ENCODE data around the gene GPC5. TPM values are rescaled to one million over a fixed set of nuclear protein-coding genes. Genes with fewer than 3 reads are reported as not detected.
"Not testable (repeated sequence)": the region's sequence is repeated elsewhere in the genome, so short reads cannot be mapped to it uniquely, and the experiment has no call there.

Gene GPC5
- total RNA-seq, 2 experiments from 2014 or later, result 2.4 TPM; not detected in 1

GRCh38 chr13:91668866-91669495 lies 270.6 kb downstream of the GPC5 start:
- Histone ChIP-seq H3K4me2 (ENCODE audit: low read length) (no peak overlapping the region), H3K9me3 (ENCODE audit: low read length) (no peaks in the 10 kb centered on the region), H3K36me3 (ENCODE audit: insufficient read depth, low read length) (no peaks in the 10 kb centered on the region), H3K4me3 (ENCODE audit: low read depth, low read length, poor library complexity, severe bottlenecking) (no peak overlapping the region), H3K27ac (ENCODE audit: low read depth, low read length, poor library complexity, severe bottlenecking) (no peak overlapping the region), H4K20me1 (ENCODE audit: insufficient read depth, low read length) (no peaks in the 10 kb centered on the region), H3K79me2 (ENCODE audit: insufficient read depth, low read depth, low read length) (no peaks in the 10 kb centered on the region), H3K4me1 (ENCODE audit: insufficient read depth, low read length, poor library complexity, severe bottlenecking) (no peaks in the 10 kb centered on the region), H2AFZ (ENCODE audit: low read length) (no peak overlapping the region), H3K9me2 (ENCODE audit: insufficient read depth, low read length) (0 out of 2 replicates have a peak, but pooled peaks cover 5% of the 10 kb centered on the region)
- ChIA-PET CTCF (ENCODE audit: unreplicated experiment) (no interaction called here), POLR2A (interaction anchor here (2.7 kb wide), 1 partner anchor 10 kb away, joined by 9 read pairs; no protein-coding TSS in a partner anchor)
- DNase-seq (ENCODE audit: low spot score), result no peak
- TF ChIP-seq EZH2phosphoT487 (IDR thresholded peaks at IDR 0.05; ENCODE audit: borderline replicate concordance, low read depth, low read length), result no peak
- no peak for TF ChIP-seq CTCF (conservative IDR thresholded peaks at IDR 0.05; ENCODE audit: low read length)
- intact Hi-C loops (cut with micrococcal nuclease; ENCODE audit: unreplicated experiment), result no loop called here
- no TSS peak for BruUV-seq (replicated peaks)

- BruUV-seq (replicated peaks); H3K4me1 ChIP-seq (ENCODE audit: insufficient read depth, low read length, poor library complexity, severe bottlenecking); intact Hi-C loops (cut with micrococcal nuclease; ENCODE audit: unreplicated experiment); CTCF ChIA-PET (ENCODE audit: unreplicated experiment); H3K4me3 ChIP-seq (ENCODE audit: low read depth, low read length, poor library complexity, severe bottlenecking); H3K27ac ChIP-seq (ENCODE audit: low read depth, low read length, poor library complexity, severe bottlenecking); H3K4me2 ChIP-seq (ENCODE audit: low read length); POLR2A ChIA-PET; DNase-seq (ENCODE audit: low spot score); H3K36me3 ChIP-seq (ENCODE audit: insufficient read depth, low read length); H3K9me2 ChIP-seq (ENCODE audit: insufficient read depth, low read length); H3K79me2 ChIP-seq (ENCODE audit: insufficient read depth, low read depth, low read length); H4K20me1 ChIP-seq (ENCODE audit: insufficient read depth, low read length); H3K9me3 ChIP-seq (ENCODE audit: low read length); H2AFZ ChIP-seq (ENCODE audit: low read length): not testable (repeated sequence)
Observed at GRCh38 chr13:91674347-91674746, 275.9 kb downstream of the GPC5 start.

GRCh38 chr13:91684746-91685145 lies 286.3 kb downstream of the GPC5 start:
- DNase-seq (ENCODE audit: low spot score), result no peak
- Histone ChIP-seq H3K4me3 (ENCODE audit: low read depth, low read length, poor library complexity, severe bottlenecking) (no peak overlapping the region), H4K20me1 (ENCODE audit: insufficient read depth, low read length) (peaks cover 8% of the 10 kb centered on the region; the same call in 1 of the 2 replicates), H3K4me2 (ENCODE audit: low read length) (no peak overlapping the region), H3K9me2 (ENCODE audit: insufficient read depth, low read length) (no peaks in the 10 kb centered on the region), H3K27ac (ENCODE audit: low read depth, low read length, poor library complexity, severe bottlenecking) (no peak overlapping the region), H3K4me1 (ENCODE audit: insufficient read depth, low read length, poor library complexity, severe bottlenecking) (no peaks in the 10 kb centered on the region), H3K9me3 (ENCODE audit: low read length) (no peaks in the 10 kb centered on the region), H3K79me2 (ENCODE audit: insufficient read depth, low read depth, low read length) (no peaks in the 10 kb centered on the region), H3K36me3 (ENCODE audit: insufficient read depth, low read length) (no peaks in the 10 kb centered on the region), H2AFZ (ENCODE audit: low read length) (no peak overlapping the region)
- TF ChIP-seq CTCF (conservative IDR thresholded peaks at IDR 0.05; ENCODE audit: low read length) (no peak), EZH2phosphoT487 (IDR thresholded peaks at IDR 0.05; ENCODE audit: borderline replicate concordance, low read depth, low read length) (no peak)
- ChIA-PET CTCF (ENCODE audit: unreplicated experiment) (no interaction called here), POLR2A (interaction anchor here (0.6 to 1.3 kb wide), 3 partner anchors 14 to 256 kb away, joined by 3 to 4 read pairs (median 3); no protein-coding TSS in a partner anchor)
- no TSS peak for BruUV-seq (replicated peaks)
- intact Hi-C loops (cut with micrococcal nuclease; ENCODE audit: unreplicated experiment), result no loop called here

All from OCI-LY7 (cell line).